ENCODE data around the gene PLK1. TPM values are rescaled to one million over a fixed set of nuclear protein-coding genes. Genes with fewer than 3 reads are reported as not detected.

The PLK1 gene
- total and polyA plus RNA-seq, 2 of the 13 experiments (the other 11 are each of a cell fraction or from before 2014, with no cell fraction given), result 71.5 to 76.3 TPM

DNA sequence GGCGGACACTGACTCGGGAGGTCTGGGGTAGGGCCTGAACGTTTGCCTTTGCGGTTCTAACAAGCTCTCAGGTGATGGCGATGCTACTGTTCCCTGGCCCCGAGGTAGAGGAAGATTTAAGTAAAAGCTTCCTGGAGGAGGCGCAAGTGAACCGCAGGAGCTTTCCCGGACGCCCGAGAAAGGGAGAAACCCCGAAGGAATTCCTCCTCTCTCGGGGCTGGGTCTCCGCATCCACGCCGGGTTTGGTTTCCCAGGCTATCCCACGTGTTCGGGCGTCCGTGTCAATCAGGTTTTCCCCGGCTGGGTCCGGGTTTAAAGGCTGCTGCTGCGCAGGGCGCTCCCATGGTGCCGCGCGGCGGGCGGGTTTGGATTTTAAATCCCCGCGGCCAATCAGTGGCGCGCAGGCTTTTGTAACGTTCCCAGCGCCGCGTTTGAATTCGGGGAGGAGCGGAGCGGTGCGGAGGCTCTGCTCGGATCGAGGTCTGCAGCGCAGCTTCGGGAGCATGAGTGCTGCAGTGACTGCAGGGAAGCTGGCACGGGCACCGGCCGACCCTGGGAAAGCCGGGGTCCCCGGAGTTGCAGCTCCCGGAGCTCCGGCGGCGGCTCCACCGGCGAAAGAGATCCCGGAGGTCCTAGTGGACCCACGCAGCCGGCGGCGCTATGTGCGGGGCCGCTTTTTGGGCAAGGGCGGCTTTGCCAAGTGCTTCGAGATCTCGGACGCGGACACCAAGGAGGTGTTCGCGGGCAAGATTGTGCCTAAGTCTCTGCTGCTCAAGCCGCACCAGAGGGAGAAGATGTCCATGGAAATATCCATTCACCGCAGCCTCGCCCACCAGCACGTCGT, at the start of gene PLK1 (continued):
- TF ChIP-seq NFAT5 (CRISPR knock-in tag; IDR thresholded peaks at IDR 0.05) (peak; percentile 70; the same call in 1 of the 2 replicates), FOXM1 (CRISPR knock-in tag; IDR thresholded peaks at IDR 0.05) (peak; percentile 99), THYN1 (CRISPR knock-in tag; IDR thresholded peaks at IDR 0.05; ENCODE audit: borderline replicate concordance, low read depth) (peak; percentile 100), ZNF10 (CRISPR knock-in tag; IDR thresholded peaks at IDR 0.05; ENCODE audit: borderline replicate concordance, low read depth) (no peak), ZNF501 (CRISPR knock-in tag; IDR thresholded peaks at IDR 0.05) (peak; percentile 94), ZFP36 (IDR thresholded peaks at IDR 0.05; ENCODE audit: borderline replicate concordance, low read depth, low read length, partially characterized antibody) (no peak), SNAPC2 (CRISPR knock-in tag; IDR thresholded peaks at IDR 0.05) (peak; percentile 99), ATF1 (CRISPR knock-in tag; IDR thresholded peaks at IDR 0.05) (peak; percentile 77), ZNF3 (CRISPR knock-in tag; IDR thresholded peaks at IDR 0.05) (no peak), ZNF773 (CRISPR knock-in tag; IDR thresholded peaks at IDR 0.05; ENCODE audit: borderline replicate concordance) (peak; percentile 11; the same call in 1 of the 2 replicates), ZNF616 (CRISPR knock-in tag; IDR thresholded peaks at IDR 0.05; ENCODE audit: low read depth) (no peak), SRY (CRISPR knock-in tag; IDR thresholded peaks at IDR 0.05) (no peak), XRCC5 (optimal IDR thresholded peaks at IDR 0.05; ENCODE audit: low read length) (peak; percentile 90), ZNF83 (CRISPR knock-in tag; IDR thresholded peaks at IDR 0.05; ENCODE audit: borderline replicate concordance) (peak; percentile 51), MBD4 (IDR thresholded peaks at IDR 0.05; ENCODE audit: borderline replicate concordance, low read length) (no peak), KAT2B (IDR thresholded peaks at IDR 0.05; ENCODE audit: borderline replicate concordance, low read depth, low read length) (no peak), ZNF724P (CRISPR knock-in tag; IDR thresholded peaks at IDR 0.05; ENCODE audit: borderline replicate concordance) (peak; percentile 100), TAF15 (IDR thresholded peaks at IDR 0.05; ENCODE audit: low read depth, low read length, poor library complexity, severe bottlenecking) (peak; percentile 66)
- TF ChIP-seq, protein P1, sequence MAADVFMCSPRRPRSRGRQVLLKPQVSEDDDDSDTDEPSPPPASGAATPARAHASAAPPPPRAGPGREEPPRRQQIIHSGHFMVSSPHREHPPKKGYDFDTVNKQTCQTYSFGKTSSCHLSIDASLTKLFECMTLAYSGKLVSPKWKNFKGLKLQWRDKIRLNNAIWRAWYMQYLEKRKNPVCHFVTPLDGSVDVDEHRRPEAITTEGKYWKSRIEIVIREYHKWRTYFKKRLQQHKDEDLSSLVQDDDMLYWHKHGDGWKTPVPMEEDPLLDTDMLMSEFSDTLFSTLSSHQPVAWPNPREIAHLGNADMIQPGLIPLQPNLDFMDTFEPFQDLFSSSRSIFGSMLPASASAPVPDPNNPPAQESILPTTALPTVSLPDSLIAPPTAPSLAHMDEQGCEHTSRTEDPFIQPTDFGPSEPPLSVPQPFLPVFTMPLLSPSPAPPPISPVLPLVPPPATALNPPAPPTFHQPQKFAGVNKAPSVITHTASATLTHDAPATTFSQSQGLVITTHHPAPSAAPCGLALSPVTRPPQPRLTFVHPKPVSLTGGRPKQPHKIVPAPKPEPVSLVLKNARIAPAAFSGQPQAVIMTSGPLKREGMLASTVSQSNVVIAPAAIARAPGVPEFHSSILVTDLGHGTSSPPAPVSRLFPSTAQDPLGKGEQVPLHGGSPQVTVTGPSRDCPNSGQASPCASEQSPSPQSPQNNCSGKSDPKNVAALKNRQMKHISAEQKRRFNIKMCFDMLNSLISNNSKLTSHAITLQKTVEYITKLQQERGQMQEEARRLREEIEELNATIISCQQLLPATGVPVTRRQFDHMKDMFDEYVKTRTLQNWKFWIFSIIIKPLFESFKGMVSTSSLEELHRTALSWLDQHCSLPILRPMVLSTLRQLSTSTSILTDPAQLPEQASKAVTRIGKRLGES (CRISPR knock-in tag; IDR thresholded peaks at IDR 0.05; ENCODE audit: borderline replicate concordance), result peak; percentile 78
- TF ChIP-seq, protein P2, sequence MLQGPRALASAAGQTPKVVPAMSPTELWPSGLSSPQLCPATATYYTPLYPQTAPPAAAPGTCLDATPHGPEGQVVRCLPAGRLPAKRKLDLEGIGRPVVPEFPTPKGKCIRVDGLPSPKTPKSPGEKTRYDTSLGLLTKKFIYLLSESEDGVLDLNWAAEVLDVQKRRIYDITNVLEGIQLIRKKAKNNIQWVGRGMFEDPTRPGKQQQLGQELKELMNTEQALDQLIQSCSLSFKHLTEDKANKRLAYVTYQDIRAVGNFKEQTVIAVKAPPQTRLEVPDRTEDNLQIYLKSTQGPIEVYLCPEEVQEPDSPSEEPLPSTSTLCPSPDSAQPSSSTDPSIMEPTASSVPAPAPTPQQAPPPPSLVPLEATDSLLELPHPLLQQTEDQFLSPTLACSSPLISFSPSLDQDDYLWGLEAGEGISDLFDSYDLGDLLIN (CRISPR knock-in tag; IDR thresholded peaks at IDR 0.05; ENCODE audit: borderline replicate concordance), result peak; percentile 98; the same call in 1 of the 2 replicates

Measured in HepG2 (cell line).